ENCODE data around the gene TLCD1.

DNA sequence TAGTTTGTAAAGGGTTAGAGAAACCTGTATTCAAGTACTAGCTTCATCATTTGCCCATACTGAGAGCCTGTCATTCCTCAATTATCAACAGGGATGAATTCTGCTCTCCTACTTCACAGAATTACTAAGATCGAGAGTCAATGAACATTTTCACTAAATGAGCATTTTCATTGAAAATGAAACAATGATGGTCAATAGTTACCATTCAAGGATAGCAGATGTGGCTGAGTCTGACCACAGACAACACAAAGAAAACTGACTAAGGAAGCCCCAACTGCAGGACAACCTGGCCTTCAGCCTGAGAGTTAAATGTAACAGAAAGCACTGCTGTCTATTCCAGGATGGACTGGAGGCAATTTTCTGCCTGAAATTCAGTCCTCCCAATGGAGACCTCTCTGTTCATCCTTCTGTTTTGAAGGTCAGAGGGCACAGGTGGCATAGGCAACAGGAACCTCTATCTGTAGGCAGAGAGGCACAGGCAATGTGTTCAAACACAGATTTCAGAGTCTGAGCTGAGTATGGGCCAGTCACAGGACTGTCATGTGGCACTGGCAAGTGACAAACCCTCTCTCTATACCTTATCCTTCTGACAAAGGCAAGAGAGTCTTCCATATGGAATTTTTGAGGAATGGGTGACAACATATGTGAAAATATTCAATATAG lies 37.2 kb upstream of the TLCD1 start:
- TF ChIP-seq POLR2AphosphoS5 (IDR thresholded peaks at IDR 0.05; ENCODE audit: low read depth, low read length) (no peak), TAF1 (IDR thresholded peaks at IDR 0.05; ENCODE audit: borderline replicate concordance, insufficient read depth, low read length) (no peak), SIN3A (IDR thresholded peaks at IDR 0.05; ENCODE audit: borderline replicate concordance, insufficient read depth, low read length) (no peak)
- TF ChIP-seq, protein P1, sequence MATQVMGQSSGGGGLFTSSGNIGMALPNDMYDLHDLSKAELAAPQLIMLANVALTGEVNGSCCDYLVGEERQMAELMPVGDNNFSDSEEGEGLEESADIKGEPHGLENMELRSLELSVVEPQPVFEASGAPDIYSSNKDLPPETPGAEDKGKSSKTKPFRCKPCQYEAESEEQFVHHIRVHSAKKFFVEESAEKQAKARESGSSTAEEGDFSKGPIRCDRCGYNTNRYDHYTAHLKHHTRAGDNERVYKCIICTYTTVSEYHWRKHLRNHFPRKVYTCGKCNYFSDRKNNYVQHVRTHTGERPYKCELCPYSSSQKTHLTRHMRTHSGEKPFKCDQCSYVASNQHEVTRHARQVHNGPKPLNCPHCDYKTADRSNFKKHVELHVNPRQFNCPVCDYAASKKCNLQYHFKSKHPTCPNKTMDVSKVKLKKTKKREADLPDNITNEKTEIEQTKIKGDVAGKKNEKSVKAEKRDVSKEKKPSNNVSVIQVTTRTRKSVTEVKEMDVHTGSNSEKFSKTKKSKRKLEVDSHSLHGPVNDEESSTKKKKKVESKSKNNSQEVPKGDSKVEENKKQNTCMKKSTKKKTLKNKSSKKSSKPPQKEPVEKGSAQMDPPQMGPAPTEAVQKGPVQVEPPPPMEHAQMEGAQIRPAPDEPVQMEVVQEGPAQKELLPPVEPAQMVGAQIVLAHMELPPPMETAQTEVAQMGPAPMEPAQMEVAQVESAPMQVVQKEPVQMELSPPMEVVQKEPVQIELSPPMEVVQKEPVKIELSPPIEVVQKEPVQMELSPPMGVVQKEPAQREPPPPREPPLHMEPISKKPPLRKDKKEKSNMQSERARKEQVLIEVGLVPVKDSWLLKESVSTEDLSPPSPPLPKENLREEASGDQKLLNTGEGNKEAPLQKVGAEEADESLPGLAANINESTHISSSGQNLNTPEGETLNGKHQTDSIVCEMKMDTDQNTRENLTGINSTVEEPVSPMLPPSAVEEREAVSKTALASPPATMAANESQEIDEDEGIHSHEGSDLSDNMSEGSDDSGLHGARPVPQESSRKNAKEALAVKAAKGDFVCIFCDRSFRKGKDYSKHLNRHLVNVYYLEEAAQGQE (IDR thresholded peaks at IDR 0.05; ENCODE audit: insufficient read depth in 1 of 2, low read depth in 2 of 2, low read length in 2 of 2) = no peak
